ENCODE results near the gene ARID5B.

Gene ARID5B

GRCh38 chr10:61906562-61906901 is 5.0 kb downstream of the ARID5B start:
- no peak for DNase-seq

- no peak for DNase-seq
Measured at GRCh38 chr10:61907011-61907410, 5.5 kb downstream of the ARID5B start.

DNA sequence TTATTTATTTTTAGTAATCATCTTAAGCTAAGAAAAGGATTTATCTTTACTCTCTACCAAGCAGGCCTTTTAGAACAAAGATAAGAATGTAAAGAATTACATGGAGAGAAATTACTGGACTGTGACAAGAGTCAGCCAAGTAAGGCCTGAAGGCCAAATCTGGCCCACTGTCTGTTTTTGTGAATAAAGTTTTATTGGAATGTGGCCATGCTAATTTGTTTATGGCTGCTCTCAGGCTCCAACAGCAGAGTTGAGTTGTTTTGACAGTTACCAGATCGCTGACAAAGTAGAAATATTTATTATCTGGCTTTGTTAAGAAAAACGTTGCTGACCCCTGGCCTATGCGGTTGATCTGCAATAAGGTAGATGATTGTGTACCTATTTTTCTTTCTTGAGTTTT is 6.1 kb downstream of the ARID5B start:
- DNase-seq = no peak

DNA sequence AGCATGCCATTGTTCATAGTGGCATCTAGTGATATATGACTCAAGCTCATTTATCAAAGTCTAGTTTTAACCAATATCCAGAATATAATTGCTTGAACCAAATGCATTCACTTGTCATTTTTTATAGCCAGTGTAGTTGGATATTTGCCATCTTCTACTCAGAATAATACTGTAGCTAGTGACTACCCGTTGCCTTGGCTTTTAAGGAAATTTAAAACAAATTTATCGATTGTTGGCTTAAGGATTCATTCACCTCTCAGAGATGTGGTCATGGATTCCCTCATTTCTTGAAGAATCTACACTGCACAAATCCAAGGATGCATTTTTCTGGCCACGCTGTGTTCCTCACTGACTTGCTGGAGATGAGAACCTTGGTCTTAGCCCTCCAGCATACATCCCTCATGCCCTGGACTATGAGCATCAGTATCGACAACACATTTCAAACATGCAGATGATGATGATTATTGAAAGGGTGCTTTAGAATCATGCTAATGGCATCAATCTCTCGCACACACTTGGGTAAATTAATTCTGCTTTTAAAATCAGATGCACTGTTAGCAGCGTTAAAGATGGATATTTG is 8.8 kb downstream of the ARID5B start:
- no peak for DNase-seq

DNA sequence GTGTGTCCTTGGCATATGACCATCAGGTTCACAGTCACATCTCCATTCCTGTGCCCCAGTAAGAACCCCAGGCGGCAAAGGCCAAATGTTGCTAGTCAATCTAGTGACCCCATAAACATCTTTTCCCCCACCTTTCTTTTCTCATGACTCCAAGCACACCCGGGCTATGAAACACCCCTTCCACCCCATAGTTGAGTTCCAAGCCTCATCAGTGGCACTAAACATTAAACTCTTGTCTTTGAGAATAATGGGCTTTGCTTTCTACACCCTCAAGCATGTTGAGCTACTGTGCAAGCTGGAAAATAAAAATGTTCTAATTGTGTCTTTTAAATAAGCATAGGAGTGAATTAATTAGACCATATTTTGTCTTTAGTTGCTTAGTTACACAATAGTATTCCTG is 9.4 kb downstream of the ARID5B start:
- no peak for DNase-seq

DNA sequence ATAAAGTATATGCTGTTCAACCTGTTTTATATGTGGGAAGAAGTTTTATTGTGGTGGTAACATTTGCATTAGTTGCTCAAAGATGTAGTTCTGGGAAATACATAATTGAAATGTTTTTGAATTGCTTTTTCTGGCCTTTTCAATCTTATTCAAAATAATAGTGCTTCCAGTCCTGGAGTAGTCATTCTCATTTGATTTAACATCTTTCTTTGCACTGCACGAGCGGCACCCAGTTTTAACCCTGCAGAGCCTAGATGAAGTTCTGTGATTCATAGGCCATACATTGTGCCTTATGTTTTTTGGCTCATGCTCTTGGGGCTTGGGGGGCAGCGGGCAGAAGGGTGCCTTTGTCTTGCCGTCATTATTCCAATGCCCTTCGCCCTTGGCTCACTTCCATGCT is 9.9 kb downstream of the ARID5B start:
- DNase-seq = no peak

GRCh38 chr10:61912981-61913380 is 11.5 kb downstream of the ARID5B start:
- DNase-seq = no peak

GRCh38 chr10:61918140-61918539 is 16.6 kb downstream of the ARID5B start:
- DNase-seq = no peak

DNA sequence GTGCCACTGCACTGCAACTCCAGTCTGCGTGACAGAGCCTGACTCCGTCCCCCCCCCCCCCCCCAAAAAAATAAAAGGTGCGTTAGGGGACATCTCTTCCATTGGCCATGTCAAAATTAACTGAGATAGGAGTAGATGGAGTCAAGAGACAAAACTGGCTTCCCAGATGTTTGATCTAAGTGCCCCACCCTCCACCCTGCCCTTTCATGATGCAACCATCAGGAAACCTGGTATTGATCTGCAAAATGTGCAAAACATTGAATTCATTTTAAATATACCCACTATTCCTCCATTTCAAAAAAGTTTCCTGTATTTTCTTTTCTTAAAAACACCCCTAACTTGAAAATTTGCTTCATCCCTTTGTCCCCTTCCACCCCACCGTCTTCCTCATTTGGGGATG is 17.5 kb downstream of the ARID5B start:
- no peak for DNase-seq

DNA sequence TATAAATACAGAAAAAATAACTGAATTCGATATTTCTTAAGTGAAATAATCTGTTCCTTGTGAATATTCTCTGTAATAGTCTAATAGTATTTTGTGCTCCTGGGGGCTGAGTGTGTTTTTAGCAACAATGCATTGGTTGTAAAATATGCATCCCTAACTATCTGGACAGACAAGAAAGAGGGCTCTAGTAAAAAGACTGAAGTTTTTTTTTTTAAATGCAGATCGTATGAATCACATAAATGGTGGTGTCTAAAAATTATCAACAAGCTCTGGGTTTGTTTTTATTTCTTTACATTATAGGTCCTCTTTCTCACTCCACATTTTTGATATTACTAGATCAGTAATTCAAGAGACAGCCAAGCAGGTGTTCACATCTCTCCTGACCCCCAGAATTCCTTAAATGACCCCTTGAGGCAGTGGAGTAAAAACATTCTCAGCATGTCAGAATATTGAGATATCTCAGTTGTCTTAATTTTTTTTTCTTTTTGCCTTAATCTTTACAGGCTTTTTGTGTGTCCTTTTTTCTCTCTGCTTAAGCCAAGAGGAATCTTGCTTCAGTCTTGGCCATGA is 18.2 kb downstream of the ARID5B start:
- no peak for DNase-seq

- no peak for DNase-seq
Measured at GRCh38 chr10:61921143-61921542, 19.6 kb downstream of the ARID5B start.

DNA sequence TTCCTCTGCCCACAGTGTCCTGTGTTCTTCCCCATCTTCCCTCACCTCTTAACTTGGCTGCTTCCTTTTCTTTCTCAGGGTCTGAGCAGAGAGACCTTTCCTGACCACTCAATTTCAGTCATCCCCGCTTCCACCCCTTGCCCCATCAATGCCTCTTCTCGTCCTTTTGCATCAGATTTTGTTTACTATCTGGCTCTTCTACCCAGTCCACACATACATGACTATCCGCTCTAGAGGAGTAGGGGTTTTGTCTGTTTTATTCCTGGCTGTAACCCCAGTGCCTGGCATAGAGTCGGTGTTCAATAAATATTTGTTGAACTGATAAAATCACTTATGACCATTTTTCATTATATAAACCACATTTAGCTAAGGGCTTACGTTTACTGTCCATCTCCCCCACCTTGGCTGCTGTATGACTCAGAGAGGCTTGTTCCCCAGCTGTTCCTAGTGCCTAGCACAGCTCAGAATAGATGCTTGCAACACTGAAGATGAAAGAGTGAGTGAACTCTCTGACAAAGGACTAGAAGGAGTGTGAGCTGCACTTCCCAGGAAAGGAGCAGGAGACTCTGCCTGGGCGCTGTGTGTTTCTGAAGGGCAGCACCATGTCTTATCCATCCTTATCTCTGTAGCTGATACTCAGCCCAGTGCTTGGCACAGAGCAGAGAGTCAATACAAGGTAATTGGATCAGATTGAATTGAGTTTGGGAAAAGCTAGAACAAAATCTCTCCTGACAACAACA is 21.9 kb downstream of the ARID5B start:
- DNase-seq = no peak

DNA sequence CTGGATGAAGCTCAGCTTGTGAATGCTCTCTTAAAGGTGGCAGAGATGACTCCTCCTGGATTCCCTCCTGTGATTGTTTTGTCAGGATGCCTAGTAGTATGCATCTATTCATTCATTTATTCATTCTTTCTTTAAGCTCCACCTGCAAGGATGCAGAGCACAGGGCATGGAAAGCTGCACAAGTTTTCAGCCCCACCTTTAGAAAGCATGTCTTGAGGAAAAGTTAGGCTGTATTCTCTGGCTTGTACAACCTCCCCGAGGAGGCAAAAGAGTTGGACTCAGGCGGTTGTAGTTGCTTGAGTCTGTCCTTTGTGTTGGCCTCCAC is 22.4 kb downstream of the ARID5B start:
- no peak for DNase-seq

DNA sequence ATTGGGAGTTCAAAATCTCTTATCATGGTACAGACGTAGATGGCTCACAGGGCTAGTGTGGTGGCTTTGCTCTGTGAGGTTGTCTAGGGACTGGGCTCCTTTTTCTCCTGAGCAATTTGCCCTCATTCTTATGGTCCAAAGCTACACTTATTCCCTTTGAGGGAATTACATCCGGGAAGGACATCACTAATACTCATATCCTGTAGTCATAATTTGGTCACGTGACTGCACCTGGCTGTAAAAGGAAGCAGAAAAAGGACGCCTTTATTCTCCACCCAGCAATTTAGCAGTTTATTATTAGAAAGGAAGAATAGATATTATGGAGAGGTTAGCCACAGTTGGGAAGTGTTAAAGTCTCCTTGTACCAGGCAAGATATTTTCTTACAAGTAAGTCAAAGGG is 28.1 kb downstream of the ARID5B start:
- no peak for DNase-seq

- no peak for DNase-seq
Measured at GRCh38 chr10:61931620-61932332, 30.3 kb downstream of the ARID5B start.

- no peak for DNase-seq
Measured at GRCh38 chr10:61933859-61934555, 32.5 kb downstream of the ARID5B start.

DNA sequence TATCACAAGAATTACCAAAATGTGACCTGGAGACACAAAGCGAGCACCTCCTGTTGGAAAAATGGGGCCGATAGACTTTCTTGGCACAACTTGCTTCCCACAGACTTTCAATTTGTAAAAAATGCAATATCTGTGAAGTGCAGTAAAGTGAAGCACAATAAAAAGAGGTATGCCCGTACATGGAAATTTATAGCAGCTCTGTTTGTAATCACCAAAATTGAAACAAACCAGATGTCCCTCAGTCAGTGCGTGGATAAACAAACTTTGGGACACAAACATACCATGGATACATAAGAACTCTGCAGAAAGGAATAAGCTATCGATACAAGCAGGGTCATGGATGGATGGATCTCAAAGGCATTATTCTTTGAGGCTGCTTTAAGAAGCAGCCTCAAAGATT is 33.6 kb downstream of the ARID5B start:
- DNase-seq = no peak

- DNase-seq = no peak
Measured at GRCh38 chr10:61936770-61937169, 35.3 kb downstream of the ARID5B start.

DNA sequence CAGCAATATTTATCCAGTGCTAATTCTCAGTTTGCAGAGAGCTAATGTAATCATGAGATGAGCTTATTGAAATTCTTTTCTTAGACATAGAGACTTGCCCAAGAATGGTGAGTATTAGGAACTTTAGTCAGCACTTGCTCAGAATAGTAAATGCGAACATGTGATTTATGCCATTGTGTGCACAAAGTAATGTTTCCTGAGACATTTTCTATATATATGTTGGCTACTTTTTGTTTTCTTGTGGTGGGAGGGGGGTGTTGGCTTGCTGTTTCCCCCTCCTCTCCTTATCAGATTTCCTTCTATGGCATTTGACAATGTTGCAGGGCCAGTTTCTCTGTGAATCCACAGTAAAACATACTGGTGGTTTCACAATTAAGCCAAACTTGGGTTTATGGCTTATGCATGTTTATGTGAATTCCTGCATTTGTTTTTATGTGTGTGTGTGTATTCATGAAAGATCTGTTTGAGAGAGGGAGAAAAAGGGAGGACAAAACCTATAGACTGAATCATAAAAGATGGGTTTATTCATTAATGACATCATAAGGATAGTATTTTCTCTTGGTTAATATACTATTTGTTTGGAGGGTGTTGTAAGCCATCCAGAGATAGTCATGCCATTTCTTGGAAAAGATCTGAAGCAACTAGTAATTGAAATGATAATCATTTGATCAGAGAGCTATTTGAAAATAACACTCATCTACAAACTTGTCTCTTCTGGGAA is 36.3 kb downstream of the ARID5B start:
- DNase-seq = no peak

- DNase-seq = no peak
Measured at GRCh38 chr10:61939902-61940301, 38.4 kb downstream of the ARID5B start.

GRCh38 chr10:61941202-61941681 is 39.7 kb downstream of the ARID5B start:
- no peak for DNase-seq

GRCh38 chr10:61942604-61943461 is 41.3 kb downstream of the ARID5B start:
- DNase-seq = no peak

Measured in cortex of kidney (tissue), 1 donor.